ENCODE measurements around the gene ACSM6.
"Not testable (repeated sequence)": the region's sequence is repeated elsewhere in the genome, so short reads cannot be mapped to it uniquely, and the experiment has no call there.

DNA sequence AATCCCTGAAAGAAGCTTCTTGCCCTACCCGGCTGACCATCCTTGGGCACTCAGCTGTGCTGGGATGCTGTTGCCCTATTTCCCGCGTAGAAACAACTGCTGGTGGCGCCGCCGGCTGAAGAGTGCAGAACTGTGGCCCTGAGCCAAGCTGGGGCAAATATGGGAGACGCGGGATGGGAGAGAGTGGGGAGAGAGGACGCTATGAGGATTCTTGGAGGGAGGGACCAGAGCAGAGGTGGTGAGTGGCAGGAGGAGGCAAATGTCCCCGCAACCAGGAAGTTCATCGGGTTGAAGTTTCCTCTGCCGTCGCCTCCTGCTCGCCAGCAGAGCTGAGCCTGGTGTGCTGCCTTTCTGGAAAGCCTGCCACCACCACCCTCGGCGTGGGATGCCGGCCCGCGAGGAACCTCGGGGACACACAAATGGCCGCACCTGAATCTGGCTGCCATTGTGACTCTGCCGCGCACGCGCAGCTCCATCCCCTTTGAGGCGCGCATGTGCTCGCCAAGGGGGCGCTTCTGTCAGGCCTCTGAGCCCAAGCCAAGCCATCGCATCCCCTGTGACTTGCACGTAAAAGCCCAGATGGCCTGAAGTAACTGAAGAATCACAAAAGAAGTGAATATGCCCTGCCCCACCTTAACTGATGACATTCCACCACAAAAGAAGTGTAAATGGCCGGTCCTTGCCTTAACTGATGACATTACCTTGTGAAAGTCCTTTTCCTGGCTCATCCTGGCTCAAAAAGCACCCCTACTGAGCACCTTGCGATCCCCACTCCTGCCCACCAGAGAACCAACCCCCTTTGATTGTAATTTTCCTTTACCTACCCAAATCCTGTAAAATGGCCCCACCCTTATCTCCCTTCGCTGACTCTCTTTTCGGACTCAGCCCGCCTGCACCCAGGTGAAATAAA lies 36.9 kb downstream of the ACSM6 start:
- TF ChIP-seq, protein P1, sequence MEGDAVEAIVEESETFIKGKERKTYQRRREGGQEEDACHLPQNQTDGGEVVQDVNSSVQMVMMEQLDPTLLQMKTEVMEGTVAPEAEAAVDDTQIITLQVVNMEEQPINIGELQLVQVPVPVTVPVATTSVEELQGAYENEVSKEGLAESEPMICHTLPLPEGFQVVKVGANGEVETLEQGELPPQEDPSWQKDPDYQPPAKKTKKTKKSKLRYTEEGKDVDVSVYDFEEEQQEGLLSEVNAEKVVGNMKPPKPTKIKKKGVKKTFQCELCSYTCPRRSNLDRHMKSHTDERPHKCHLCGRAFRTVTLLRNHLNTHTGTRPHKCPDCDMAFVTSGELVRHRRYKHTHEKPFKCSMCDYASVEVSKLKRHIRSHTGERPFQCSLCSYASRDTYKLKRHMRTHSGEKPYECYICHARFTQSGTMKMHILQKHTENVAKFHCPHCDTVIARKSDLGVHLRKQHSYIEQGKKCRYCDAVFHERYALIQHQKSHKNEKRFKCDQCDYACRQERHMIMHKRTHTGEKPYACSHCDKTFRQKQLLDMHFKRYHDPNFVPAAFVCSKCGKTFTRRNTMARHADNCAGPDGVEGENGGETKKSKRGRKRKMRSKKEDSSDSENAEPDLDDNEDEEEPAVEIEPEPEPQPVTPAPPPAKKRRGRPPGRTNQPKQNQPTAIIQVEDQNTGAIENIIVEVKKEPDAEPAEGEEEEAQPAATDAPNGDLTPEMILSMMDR (IDR thresholded peaks at IDR 0.05): not testable (repeated sequence)
- not testable (repeated sequence) for TF ChIP-seq POLR2AphosphoS5, EP300, POLR2A (IDR thresholded peaks at IDR 0.05)

Measured in upper lobe of left lung (tissue), 4 donors.